GM19043 (cell line): ENCODE measurements around the gene MTMR11.

Source experiments
- ATAC-seq: cut with Tn5 transposase; IDR thresholded peaks from one replicate; pipeline ENCODE4 v1.9.1; 2021; ENCODE audit warnings: low read depth; ENCODE audit not compliant: unreplicated experiment

MTMR11 gene

DNA sequence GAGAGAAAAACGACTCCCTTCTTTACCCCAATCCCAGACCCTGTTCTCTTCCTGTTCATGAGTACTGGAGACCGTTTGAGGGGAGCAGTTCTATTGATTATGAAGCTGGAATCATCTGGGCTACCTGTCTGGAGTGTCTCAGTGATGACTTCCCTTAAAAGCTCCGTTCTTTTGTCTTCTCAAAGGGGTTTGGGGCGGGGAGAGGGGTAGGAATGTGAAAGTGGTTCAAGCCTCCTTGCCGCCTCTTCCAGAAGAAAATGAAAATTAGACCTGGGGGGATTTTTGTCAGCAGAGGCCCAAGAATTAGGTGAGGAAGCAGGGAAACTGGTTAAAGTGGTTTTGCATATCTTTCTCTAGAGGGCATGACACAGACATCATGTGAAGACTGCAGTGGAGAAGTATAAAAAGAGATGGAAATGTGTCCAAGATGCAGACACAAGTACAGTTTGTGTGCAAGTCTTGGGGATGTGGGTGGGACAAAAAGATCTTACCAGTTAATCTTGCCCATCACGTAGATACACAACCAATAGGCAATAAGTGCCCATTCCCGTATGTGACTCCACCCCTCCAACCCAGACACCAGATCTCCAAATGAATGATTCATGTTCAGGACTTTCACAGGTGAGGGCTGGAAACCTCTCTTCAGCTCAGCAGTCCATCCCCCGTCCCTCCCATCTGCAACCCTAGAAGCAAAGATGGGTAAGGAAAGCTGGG, 470 bp upstream of the MTMR11 start:
- no peak for ATAC-seq

- no peak for ATAC-seq
These were observed 2.3 kb downstream of the MTMR11 start for GRCh38 chr1:149934356-149934755.

GRCh38 chr1:149933208-149933607, 3.5 kb downstream of the MTMR11 start:
- ATAC-seq: no peak

DNA sequence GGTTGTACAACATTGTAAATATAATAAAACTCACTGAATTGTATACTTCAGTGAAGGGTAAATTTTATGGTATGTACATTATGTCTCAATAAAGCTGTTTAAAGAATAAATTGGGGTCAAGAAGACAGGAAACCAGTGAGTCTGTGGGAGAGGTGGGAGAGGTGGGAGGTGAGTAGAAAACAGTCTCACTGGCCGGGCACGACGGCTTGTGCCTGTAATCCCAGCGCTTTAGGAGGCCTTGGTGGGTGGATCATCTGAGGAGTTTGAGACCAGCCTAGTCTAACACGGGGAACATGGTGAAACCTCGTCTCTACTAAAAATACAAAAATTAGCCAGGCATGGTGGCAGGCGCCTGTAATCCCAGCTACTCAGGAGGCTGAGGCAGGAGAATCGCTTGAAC, 4.2 kb downstream of the MTMR11 start:
- no peak for ATAC-seq

GRCh38 chr1:149931212-149931790, 5.4 kb downstream of the MTMR11 start:
- ATAC-seq: no peak

GRCh38 chr1:149929856-149930255, 6.8 kb downstream of the MTMR11 start:
- no peak for ATAC-seq

- no peak for ATAC-seq
These were observed 8.3 kb downstream of the MTMR11 start for GRCh38 chr1:149928401-149928724.

DNA sequence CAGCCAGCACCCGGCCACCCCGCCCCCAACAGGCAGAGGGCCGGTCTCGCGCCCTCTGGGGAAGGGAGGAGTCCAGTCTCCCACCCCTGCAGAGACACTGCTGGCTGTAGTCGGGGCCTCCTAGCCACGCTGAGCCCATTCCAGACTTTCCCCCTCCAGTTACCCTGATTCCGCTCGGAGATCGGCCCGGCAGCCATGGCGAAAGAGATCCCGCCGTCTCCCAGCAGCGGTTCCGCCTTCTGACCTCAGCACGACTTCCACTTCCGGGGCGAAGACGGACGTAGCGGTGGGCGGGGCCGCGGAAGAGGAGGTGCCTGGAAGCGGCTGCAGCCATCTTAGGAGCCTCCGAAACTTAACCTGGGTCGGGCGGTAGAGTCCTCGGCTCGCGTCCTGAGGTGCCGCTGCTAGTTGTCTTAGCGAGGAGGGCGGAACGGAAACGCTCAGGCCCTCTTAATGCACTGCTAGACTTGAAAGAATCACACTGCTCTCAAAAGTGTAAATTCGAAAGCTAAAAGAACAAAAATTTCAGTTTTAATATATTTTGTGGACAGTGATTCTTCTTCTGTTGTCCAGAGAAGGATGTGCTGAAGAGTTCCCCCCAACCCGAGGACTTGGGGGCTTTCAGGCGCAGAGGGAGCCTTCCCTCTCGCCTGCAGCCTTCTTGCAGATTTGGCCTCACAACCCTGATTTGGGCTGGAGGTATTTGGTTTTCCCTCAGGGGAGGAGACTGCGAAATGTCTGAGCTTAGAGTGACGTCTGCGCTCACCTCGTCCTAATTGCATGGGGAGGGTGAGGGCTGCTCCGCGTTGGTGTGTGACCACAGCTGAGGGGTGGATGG, 8.9 kb downstream of the MTMR11 start, which contains the start of gene SF3B4:
SF3B4 (minus strand) TSS at position 241 of the 838 bp plus-strand sequence; CDS start at position 197, 44 bp downstream.
- peak; percentile 90 for ATAC-seq

- no peak for ATAC-seq
These were observed 9.6 kb downstream of the MTMR11 start for GRCh38 chr1:149927056-149927562.

DNA sequence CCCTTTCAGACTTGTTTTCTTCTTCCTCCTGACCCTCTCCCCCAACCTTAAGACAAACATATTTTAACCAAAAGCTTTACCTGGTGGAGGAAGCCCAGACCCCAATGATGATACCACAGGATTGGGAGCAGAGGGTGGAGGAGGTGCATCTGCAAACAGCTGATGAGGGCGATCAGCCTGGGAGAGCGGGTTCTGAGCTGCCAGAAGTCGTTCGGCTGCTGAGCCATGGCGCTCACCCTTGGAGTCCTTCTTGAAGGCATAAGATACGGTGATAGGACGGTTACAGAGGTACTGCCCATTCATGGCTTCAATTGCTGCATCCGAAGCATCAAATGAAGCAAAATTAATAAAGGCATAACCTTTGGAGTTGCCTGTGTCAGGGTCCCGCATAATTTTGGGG, 10.4 kb downstream of the MTMR11 start:
- no peak for ATAC-seq

DNA sequence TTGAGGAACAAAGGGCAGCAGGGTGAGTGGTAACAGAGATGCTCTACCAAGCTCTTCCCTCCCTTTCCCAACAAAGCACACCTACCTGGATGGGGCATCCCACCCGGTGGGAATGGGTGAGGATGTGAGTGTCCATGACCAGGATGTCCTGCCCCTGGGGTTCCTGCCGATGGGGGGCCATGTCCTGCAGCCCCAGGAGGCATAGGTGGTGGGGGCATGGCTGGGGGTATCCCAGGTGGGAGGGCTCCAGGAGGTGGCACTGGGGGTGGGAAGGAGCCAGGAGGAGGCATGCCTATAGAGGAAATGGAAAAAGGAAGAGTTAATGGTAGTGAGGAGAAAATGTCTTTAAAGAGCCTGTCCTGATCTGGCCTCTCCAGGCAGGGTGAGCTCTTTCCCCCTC, 10.9 kb downstream of the MTMR11 start:
- ATAC-seq: no peak

DNA sequence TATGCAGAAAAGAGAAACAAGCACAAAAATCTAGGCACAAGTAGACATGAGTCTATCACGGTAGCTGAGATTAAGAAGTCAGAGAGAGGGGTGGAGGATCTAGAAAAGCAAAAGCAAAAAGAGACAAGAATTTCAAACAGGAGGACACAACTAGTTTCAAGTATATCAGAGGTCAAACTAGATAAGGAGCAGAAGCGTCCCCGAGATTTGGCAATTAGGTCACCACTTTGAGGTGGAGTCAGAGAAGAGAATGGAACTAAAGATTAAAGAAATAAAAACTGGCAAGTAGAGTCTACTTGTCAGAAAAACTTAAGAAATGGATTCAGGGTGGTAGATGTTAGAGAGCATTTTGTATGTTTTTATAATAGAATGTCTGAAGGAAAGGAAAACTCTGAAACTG, 11.3 kb downstream of the MTMR11 start:
- ATAC-seq: no peak

- no peak for ATAC-seq
These were observed 13.1 kb downstream of the MTMR11 start for GRCh38 chr1:149923626-149924025.

GRCh38 chr1:149917571-149918144, 19.0 kb downstream of the MTMR11 start, which contains the start of gene SV2A:
Gene SV2A (minus strand): TSS chr1:149917844. CDS start chr1:149913840, 4,004 bp downstream.
- no peak for ATAC-seq

DNA sequence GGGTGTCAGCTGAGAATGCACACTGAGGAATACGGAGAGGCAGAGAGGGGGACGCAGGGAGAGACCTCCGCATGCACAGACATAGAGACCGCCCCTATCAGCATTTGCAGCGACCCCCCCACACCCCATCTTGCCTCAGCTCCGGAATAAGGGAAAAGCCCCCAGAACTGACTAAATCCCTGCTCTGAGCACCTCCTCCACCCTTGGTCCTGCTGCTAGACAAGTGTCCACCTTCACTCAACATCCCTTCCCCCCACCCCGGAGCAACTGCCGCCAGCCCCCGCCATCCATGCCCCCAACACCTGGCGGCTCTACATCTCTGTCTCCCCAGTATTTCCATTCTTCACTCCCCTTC, 19.8 kb downstream of the MTMR11 start:
- no peak for ATAC-seq

DNA sequence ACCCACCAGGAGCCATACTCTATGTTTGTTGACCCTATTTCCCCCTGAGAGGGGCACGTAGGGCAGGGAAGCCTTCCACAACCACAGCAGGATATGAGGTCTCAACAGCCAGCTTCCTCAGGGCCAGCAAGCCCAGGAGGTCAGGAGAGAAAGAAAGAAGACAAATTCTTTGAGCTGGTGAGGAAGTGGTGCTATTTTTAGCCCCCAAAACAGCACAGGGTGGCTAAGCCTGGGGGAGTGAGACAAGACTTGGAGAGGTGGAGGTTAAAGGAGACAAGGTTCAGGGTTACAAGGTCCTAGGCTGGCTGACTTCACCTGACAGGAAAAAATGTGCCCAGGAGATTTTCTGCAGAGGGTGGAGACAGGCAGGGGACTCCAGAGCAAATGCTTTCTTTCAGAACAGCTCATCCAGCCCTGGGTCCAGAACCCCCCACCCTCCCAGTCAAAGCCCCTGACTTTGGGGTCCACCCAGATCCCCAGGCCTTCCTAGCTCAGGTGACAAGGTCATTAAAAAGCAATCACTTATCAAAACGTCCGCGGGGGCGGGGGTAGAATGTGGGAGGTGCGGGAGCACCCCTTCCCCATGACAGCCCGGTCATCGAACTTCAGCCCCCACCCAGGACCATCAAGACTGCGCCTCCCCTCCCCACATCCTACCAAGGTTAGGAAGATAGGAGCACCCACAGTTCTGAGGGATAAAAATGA, 20.3 kb downstream of the MTMR11 start:
- no peak for ATAC-seq

DNA sequence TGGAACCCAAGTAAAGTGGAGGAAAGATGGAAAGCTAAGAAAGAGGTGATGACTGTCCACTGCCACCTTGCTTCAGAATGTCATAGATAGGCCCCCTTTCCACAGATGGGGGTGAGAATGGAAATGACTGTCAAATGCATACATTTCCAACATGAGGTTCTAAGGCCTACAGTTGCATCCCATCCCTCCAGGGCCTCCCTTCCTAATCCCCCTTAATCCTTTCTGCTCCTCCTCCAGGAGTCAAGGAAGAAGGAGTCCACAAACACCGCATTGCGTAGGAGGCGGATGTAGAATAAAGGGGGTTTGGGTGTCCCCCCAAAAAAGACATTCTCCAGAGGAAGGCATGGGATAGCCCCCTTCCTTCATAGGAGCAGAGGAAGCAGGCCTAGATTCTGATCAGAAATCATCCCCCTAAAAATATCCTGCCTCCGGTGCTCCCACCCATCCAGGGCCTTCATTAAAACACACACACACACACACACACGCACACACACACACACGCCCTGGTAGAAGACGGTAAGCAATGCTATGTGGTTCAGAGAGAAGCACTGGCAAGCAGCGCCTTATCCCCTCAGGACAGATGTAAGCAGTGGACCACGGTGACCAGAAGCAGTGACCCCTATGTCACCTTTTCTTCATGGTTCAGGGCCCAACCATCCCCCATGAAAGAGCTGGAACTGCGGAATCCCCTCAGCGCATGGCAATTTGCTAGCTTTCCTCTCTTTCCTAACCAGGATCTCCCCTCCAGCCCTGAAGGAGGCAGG, 21.1 kb downstream of the MTMR11 start:
- no peak for ATAC-seq

- no peak for ATAC-seq
These were observed 22.1 kb downstream of the MTMR11 start for GRCh38 chr1:149914545-149914944.

DNA sequence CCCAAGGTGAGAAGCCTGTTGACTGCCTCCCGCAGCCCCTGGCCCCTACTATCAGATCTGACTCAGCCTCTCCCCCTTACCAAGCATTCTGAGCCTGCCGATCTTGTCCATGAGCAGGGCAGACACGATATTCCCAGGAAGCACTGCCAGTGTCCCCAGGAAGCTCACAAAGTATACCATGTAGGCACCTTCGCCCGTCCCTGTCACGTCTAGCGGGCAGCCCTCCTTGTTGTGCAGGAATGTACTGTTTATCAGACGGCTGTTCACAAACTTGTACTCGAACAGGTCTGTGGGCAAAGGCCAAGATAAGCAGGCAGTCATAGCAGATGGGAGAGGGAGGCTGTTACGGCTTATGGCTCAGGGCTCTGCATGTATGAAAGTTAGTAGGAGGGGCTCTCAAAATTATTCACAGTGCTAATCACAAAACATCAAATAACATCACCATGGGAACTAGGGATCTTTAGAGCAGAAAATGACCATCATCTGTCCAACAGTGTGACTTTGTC, 30.1 kb downstream of the MTMR11 start:
- ATAC-seq: no peak
